Raji (cell line): ENCODE data around the gene TIMM29.

ENCODE experiments used
- POLR2A ChIP-seq: IDR thresholded peaks from 2 replicates; pipeline ENCODE4 v1.6.1; 2011; ENCODE audit warnings: low read depth, low read length, control low read depth; ENCODE audit not compliant: insufficient read depth

TIMM29 gene

GRCh38 chr19:10920781-10921180 lies 7.8 kb upstream of the TIMM29 start:
- no peak for TF ChIP-seq POLR2A

GRCh38 chr19:10921199-10921909 lies 7.3 kb upstream of the TIMM29 start:
- TF ChIP-seq POLR2A: no peak

GRCh38 chr19:10921910-10922637 lies 6.5 kb upstream of the TIMM29 start:
- no peak for TF ChIP-seq POLR2A

GRCh38 chr19:10922638-10923014 lies 6.0 kb upstream of the TIMM29 start:
- TF ChIP-seq POLR2A: no peak

GRCh38 chr19:10923260-10924112 lies 5.1 kb upstream of the TIMM29 start:
- no peak for TF ChIP-seq POLR2A

GRCh38 chr19:10924597-10924996 lies 4.0 kb upstream of the TIMM29 start:
- no peak for TF ChIP-seq POLR2A

- no peak for TF ChIP-seq POLR2A
Observed at GRCh38 chr19:10927730-10928562, 665 bp upstream of the TIMM29 start.

GRCh38 chr19:10929402-10929794 lies 787 bp downstream of the TIMM29 start:
- TF ChIP-seq POLR2A: no peak

GRCh38 chr19:10935371-10936059 lies 6.9 kb downstream of the TIMM29 start:
- TF ChIP-seq POLR2A: no peak

GRCh38 chr19:10936661-10937084 lies 8.1 kb downstream of the TIMM29 start:
- no peak for TF ChIP-seq POLR2A

- no peak for TF ChIP-seq POLR2A
Observed at GRCh38 chr19:10945264-10945663, 16.7 kb downstream of the TIMM29 start.

- TF ChIP-seq POLR2A: no peak
Observed at GRCh38 chr19:10946958-10947657, 18.5 kb downstream of the TIMM29 start.

GRCh38 chr19:10952809-10953208 lies 24.2 kb downstream of the TIMM29 start:
- no peak for TF ChIP-seq POLR2A

- TF ChIP-seq POLR2A: peak; percentile 95
Observed at GRCh38 chr19:10960314-10961072, 31.9 kb downstream of the TIMM29 start, which contains the start of gene SMARCA4. Gene SMARCA4 (plus strand): TSS chr19:10961030. CDS start chr19:10984152, 23,122 bp downstream.
